IPS-NIHi7 (cell line): ENCODE measurements around the gene CYP3A7.
"Not testable (repeated sequence)": the region's sequence is repeated elsewhere in the genome, so short reads cannot be mapped to it uniquely, and the experiment has no call there.

ENCODE experiments used
- DNase-seq: peaks from one replicate; pipeline ENCODE4 v3.0.0; 2012; ENCODE audit warnings: mixed read lengths; ENCODE audit errors: extremely low spot score

CYP3A7 gene

DNA sequence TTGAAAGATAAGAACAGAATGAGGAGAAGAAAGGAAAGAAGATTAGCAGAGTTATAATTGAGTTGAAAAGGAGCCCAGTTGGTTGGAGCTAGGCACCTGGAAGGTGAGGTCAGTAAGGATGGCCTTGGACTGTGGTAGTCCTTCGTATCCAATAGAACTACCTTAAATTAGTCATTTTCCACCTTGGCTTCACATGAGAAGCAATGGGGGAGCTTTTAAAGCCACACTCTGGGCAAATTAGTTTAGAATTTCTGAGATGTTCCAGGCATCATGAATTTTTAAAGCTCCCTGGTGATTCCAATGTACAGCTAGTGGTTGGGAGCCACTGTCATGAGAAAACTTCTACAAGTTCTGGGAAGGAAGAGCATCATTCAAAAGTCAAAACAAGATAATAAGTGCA lies 27.9 kb downstream of the CYP3A7 start:
- DNase-seq, result no peak

- DNase-seq, result no peak
Measured at GRCh38 chr7:99699946-99700345, 35.0 kb downstream of the CYP3A7 start.

DNA sequence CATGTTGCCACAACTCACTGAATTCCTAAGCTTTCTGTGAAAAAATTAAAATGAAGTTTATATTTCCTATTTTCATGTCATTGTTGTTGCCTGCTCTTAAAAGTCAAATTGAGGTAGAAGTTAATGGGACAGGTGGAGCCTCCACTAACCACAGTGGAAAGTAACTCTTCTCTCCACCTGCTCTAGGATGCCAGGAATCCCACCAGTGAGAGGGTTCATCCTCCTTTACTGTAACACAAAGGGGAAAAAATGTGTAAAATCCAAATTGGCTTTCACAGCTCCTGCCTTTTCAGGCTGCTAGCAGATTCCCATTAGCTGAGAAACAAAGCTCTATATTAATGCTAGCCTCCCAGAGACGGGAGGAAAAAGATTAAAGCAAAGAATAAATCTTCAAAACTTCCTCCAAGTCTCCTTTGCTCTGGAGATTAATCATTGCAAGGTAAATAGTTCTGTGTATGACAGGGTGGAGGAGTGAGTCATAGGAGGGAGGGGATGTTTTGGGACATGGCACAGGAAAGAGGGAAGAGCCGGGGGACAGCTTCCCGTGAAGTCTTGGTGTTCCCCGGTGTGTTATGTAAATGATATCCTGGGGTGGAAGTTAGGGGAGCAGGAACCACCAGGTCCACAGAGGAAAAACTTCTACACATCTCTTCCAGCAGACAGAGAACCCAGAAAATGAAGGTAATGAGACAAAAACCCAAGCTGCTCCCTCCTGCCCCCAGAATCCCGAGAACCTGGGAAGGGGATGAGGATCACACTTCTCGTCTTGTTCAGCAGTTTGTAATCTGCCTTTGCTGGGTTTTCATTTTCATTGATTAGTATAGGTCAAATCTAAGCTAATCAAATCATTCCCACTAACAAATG lies 35.9 kb downstream of the CYP3A7 start:
- DNase-seq, result not testable (repeated sequence)

- DNase-seq, result no peak
Measured at GRCh38 chr7:99694912-99695304, 40.1 kb downstream of the CYP3A7 start.

GRCh38 chr7:99694201-99694911 lies 40.6 kb downstream of the CYP3A7 start:
- DNase-seq, result no peak

DNA sequence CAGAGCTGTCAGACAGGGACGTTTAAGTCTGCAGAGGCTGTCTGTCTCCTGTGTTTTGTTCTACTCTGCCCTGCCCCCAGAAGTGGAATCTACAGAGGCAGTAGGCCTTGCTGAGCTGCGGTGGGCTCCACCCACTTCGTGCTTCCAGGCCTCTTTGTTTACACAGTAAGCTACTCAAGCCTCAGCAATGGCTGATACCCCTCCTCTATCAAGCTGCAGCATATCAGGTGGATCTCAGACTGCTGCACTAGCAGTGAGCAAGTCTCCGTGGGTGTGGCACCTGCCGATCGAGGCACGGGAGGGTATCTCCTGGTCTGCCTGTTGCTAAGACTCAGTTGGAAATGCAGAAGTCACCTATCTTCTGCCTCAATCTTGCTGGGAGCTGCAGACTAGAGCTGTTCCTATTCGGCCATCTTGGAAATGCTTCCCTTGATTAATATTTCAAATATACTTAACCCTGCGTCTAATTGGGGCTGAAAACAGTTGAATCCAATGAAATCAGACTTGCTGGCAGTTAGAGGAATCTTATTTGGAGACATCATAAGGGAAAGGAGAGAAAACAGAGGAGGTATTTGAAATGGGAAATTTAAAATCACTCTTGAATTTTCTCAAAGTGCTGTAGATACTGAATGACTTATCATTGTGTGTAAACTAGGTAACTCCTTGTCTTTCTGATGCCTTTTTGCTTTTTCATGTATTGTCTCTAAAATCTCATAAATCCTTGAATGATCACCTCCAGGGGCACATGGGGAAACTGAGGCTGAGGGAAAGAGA lies 41.4 kb downstream of the CYP3A7 start:
- DNase-seq, result peak; percentile 45

GRCh38 chr7:99693100-99693426 lies 41.9 kb downstream of the CYP3A7 start:
- no peak for DNase-seq

DNA sequence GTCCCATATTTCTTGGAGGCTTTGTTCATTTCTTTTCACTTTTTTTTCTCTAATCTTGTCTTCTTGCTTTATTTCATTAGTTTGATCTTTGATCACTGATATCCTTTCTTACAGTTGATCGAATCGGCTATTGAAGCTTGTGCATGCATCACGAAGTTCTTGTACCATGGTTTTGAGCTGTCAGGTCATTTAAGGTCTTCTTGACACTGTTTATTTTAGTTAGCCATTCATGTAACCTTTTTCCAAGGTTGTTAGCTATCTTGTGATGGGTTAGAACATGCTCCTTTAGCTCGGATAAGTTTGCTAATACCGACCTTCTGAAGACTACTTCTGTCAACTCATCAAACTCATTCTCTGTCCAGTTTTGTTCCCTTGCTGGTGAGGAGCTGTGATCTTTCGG lies 42.4 kb downstream of the CYP3A7 start:
- DNase-seq, result not testable (repeated sequence)

DNA sequence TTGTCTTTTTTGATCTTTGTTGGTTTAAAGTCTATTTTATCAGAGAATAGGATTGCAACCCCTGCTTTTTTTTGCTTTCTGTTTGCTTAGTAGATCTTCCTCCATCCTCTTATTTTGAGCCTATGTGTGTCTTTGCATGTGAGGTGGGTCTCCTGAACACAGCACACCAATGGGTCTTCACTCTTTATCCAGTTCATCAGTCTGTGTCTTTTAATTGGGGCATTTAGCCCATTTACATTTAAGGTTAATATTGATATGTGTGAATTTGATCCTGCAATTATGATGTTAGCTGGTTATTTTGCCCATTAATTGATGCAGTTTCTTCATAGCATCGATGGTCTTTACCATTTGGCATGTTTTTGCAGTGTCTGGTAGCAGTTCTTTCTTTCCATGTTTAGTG lies 43.3 kb downstream of the CYP3A7 start:
- DNase-seq, result not testable (repeated sequence)

DNA sequence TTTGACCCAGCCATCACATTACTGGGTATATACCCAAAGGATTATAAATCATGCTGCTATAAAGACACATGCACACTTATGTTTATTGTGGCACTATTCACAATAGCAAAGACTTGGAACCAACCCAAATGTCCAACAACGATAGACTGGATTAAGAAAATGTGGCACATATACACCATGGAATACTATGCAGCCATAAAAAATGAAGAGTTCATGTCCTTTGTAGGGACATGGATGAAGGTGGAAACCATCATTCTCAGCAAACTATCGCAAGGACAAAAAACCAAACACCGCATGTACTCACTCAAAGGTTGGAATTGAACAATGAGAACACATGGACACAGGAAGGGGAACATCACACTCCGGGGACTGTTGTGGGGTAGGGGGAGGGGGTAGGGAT lies 44.1 kb downstream of the CYP3A7 start:
- DNase-seq, result not testable (repeated sequence)

GRCh38 chr7:99685871-99686608 lies 49.0 kb downstream of the CYP3A7 start:
- DNase-seq, result not testable (repeated sequence)

- DNase-seq, result no peak
Measured at GRCh38 chr7:99685129-99685758, 49.8 kb downstream of the CYP3A7 start.

DNA sequence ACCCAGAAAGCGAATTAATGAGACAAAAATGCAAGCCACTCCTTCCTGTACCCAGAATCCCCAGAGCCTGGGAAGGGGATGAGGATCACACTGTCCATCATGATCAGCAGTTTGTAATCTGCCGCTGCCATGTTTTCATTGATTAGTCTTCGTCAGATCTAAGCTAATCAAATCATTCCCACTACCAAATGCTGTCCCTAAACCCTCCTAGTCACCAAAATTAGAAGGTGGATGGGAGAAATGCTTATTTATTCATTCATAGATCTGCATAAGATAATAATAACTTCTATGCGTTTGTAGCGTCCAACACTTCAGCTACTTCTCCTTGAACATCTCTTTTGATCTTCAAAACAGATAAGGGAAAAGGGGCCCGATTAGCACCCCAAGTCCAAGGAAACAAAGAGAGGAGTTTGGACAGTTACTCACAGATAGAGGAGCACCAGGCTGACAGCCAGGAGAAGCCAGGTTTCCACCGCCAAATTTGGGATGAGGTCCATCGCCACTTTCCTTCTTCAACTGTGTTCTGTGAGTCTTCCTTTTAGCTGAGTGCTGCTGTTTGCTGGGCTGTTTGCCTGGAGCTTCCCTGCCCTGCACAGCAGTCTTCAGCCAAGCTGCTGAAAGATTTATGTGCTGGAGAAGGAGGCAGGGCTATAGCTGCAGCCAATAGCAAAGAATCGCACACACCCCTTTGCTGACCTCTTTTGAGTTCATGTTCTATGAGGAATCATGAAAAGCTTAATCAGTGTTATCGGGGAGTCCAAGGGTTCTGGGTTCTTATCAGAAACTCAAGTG lies 55.4 kb downstream of the CYP3A7 start, which contains the start of gene CYP3A5:
Gene CYP3A5, minus strand, starts transcription at position 597 of the 792 bp plus-strand sequence. Its CDS starts 100 bp downstream, at position 497.
- no peak for DNase-seq

GRCh38 chr7:99679032-99679399 lies 56.0 kb downstream of the CYP3A7 start:
- DNase-seq, result peak; percentile 57

DNA sequence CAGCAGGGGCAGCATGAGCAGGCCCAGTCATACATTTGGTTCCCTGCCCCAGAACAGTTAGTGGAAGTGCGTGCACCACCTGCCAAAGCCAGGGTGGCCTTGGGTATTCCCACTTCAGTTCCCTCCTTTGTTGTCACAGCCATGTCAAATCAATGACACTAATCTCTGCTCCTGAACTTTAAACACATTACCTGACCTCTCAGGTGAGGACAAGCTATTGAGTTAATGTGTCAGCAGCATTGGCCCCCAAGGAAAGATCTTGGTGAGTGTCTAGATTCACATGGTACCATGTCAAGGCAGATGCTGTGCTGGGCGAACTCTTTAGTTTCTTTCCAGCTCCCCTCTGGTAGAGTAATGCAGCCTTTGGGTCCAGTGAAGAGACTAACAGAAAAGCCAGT lies 57.3 kb downstream of the CYP3A7 start:
- DNase-seq, result no peak

GRCh38 chr7:99677013-99677647 lies 57.9 kb downstream of the CYP3A7 start:
- no peak for DNase-seq

- no peak for DNase-seq
Measured at GRCh38 chr7:99674995-99675742, 59.8 kb downstream of the CYP3A7 start.

GRCh38 chr7:99672573-99672972 lies 62.4 kb downstream of the CYP3A7 start:
- DNase-seq, result no peak

GRCh38 chr7:99669782-99670181 lies 65.2 kb downstream of the CYP3A7 start:
- no peak for DNase-seq
